Rectal smooth muscle tissue (tissue), 1 donor: ENCODE data around the gene STK24.

ENCODE experiments used
- H3K27ac ChIP-seq: one replicate; pipeline ENCODE4 v1.7.0; 2013; ENCODE audit warnings: low read depth, low read length, inconsistent platforms
- H3K27me3 ChIP-seq: one replicate; pipeline ENCODE4 v1.7.0; 2013; ENCODE audit warnings: low read length; ENCODE audit not compliant: control insufficient read depth, insufficient read depth
- H3K36me3 ChIP-seq: one replicate; pipeline ENCODE4 v1.7.0; 2013; ENCODE audit warnings: low read length; ENCODE audit not compliant: control insufficient read depth, insufficient read depth
- H3K4me1 ChIP-seq: one replicate; pipeline ENCODE4 v1.7.0; 2013; ENCODE audit warnings: low read length; ENCODE audit not compliant: control insufficient read depth, insufficient read depth
- H3K4me3 ChIP-seq: one replicate; pipeline ENCODE4 v1.7.0; 2013; ENCODE audit warnings: low read length
- H3K9ac ChIP-seq: one replicate; pipeline ENCODE4 v1.7.0; 2013; ENCODE audit warnings: low read length

STK24 gene

GRCh38 chr13:98563071-98563470, 13.8 kb downstream of the STK24 start:
- Histone ChIP-seq H3K4me1 (peaks cover 10% of the 10 kb centered on the region), H3K27me3 (no peaks in the 10 kb centered on the region), H3K4me3 (no peak overlapping the region), H3K9ac (no peak overlapping the region), H3K27ac (no peak overlapping the region), H3K36me3 (no peaks in the 10 kb centered on the region)

GRCh38 chr13:98559169-98559568, 17.7 kb downstream of the STK24 start:
- Histone ChIP-seq H3K4me3 (no peak overlapping the region), H3K27ac (no peak overlapping the region), H3K27me3 (no peaks in the 10 kb centered on the region), H3K9ac (no peak overlapping the region), H3K4me1 (peaks cover 6% of the 10 kb centered on the region), H3K36me3 (no peaks in the 10 kb centered on the region)

- H3K36me3 ChIP-seq: no peaks in the 10 kb centered on the region
- H3K9ac ChIP-seq: no peak overlapping the region
- H3K27me3 ChIP-seq: no peaks in the 10 kb centered on the region
- no peak overlapping the region for H3K27ac ChIP-seq
- H3K4me1 ChIP-seq: peaks cover 6% of the 10 kb centered on the region
- no peak overlapping the region for H3K4me3 ChIP-seq
Observed at GRCh38 chr13:98557937-98558792, 18.7 kb downstream of the STK24 start.

GRCh38 chr13:98556968-98557631, 19.8 kb downstream of the STK24 start:
- H3K9ac ChIP-seq: no peak overlapping the region
- peaks cover 6% of the 10 kb centered on the region for H3K4me1 ChIP-seq
- no peaks in the 10 kb centered on the region for H3K36me3 ChIP-seq
- H3K4me3 ChIP-seq: no peak overlapping the region
- H3K27ac ChIP-seq: no peak overlapping the region
- H3K27me3 ChIP-seq: no peaks in the 10 kb centered on the region

GRCh38 chr13:98556142-98556816, 20.6 kb downstream of the STK24 start:
- no peak overlapping the region for H3K4me3 ChIP-seq
- no peak overlapping the region for H3K9ac ChIP-seq
- peaks cover 6% of the 10 kb centered on the region for H3K4me1 ChIP-seq
- H3K36me3 ChIP-seq: no peaks in the 10 kb centered on the region
- H3K27me3 ChIP-seq: no peaks in the 10 kb centered on the region
- H3K27ac ChIP-seq: no peak overlapping the region

GRCh38 chr13:98549728-98550317, 27.1 kb downstream of the STK24 start:
- no peaks in the 10 kb centered on the region for H3K4me1 ChIP-seq
- no peak overlapping the region for H3K4me3 ChIP-seq
- H3K27ac ChIP-seq: no peak overlapping the region
- H3K9ac ChIP-seq: no peak overlapping the region
- H3K27me3 ChIP-seq: no peaks in the 10 kb centered on the region
- peaks cover 4% of the 10 kb centered on the region for H3K36me3 ChIP-seq

- Histone ChIP-seq H3K4me1 (peaks cover 2% of the 10 kb centered on the region), H3K27ac (no peak overlapping the region), H3K27me3 (no peaks in the 10 kb centered on the region), H3K4me3 (no peak overlapping the region), H3K36me3 (peaks cover 4% of the 10 kb centered on the region), H3K9ac (no peak overlapping the region)
Observed at GRCh38 chr13:98549006-98549727, 27.7 kb downstream of the STK24 start.

- no peak overlapping the region for H3K27ac ChIP-seq
Observed at GRCh38 chr13:98548230-98548629, 28.7 kb downstream of the STK24 start.

GRCh38 chr13:98547455-98547854, 29.5 kb downstream of the STK24 start:
- Histone ChIP-seq H3K27me3 (no peaks in the 10 kb centered on the region), H3K36me3 (peaks cover 4% of the 10 kb centered on the region), H3K9ac (no peak overlapping the region), H3K27ac (no peak overlapping the region), H3K4me3 (no peak overlapping the region), H3K4me1 (peaks cover 15% of the 10 kb centered on the region)

More at GRCh38 chr13:98548230-98548629, 28.7 kb downstream of the STK24 start:
- Histone ChIP-seq H3K27me3 (no peaks in the 10 kb centered on the region), H3K4me1 (peaks cover 10% of the 10 kb centered on the region), H3K4me3 (no peak overlapping the region), H3K9ac (no peak overlapping the region), H3K36me3 (peaks cover 4% of the 10 kb centered on the region)

GRCh38 chr13:98546402-98546801, 30.5 kb downstream of the STK24 start:
- Histone ChIP-seq H3K4me3 (no peak overlapping the region), H3K9ac (no peak overlapping the region), H3K27ac (no peak overlapping the region), H3K27me3 (no peaks in the 10 kb centered on the region), H3K4me1 (peaks cover 15% of the 10 kb centered on the region), H3K36me3 (peaks cover 4% of the 10 kb centered on the region)

- Histone ChIP-seq H3K36me3 (no peaks in the 10 kb centered on the region), H3K27ac (no peak overlapping the region)
Observed at GRCh38 chr13:98544104-98544710, 32.7 kb downstream of the STK24 start.

More at GRCh38 chr13:98544104-98544710, 32.7 kb downstream of the STK24 start:
- peak overlapping the region; percentile 37 for H3K4me3 ChIP-seq
- no peak overlapping the region for H3K9ac ChIP-seq
- H3K4me1 ChIP-seq: peaks cover 26% of the 10 kb centered on the region
- no peaks in the 10 kb centered on the region for H3K27me3 ChIP-seq
